Fibroblast of upper back skin (primary cell): ENCODE results near the gene ISOC1.

Experiments
- DNase-seq: peaks from one replicate; pipeline ENCODE4 v3.0.0-alpha.2; 2013

Gene ISOC1

DNA sequence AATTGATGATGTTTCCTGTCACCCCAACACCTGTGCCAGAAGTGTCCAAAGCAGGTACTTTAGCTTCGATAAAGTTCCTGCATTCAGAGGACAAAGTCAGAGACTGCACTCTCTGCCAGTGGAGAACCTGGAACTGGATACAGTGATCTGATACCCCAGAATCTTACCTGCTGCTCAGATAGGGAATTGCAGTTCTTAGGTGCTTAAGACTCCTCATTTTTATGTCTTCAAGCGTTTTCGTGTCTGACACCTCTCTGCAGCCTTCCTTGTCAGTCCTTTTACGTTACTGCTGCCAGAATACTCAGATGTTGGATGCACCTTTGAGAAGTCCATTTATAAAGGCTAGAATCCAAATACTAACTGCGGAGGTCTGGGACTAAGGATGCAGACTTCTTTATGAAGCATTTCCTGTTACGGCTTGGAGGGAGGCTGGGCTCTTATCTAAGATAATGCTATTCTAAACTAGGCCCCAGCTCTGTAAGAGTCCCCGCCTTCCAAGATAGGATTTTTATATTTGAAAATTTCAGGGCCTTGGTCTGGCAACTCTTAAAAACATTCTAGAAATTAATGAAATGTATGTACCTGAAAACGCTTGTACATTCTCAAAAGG, 1.9 kb downstream of the ISOC1 start:
- DNase-seq: no peak

GRCh38 chr5:129097498-129098296, 3.1 kb downstream of the ISOC1 start:
- DNase-seq: no peak

GRCh38 chr5:129098488-129099183, 4.1 kb downstream of the ISOC1 start:
- DNase-seq: no peak

DNA sequence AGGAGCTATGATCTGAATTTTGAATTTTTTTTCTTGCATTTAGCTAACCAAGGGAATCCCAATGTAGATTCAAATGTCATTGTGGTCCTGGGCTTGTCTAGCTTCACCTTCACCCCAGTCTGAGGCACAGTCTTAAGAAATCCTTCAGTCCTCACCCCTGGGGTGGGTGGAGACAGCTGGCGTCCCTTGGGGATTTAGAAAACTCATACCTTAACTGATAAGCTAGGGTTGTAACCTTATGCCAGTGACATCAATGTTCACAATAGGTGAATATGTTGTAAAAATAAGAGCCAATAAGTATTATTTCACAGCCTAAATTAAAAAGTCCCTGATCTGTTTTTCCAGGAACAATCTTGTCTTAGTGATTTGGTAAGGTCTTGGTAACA, 4.6 kb downstream of the ISOC1 start:
- DNase-seq: no peak

DNA sequence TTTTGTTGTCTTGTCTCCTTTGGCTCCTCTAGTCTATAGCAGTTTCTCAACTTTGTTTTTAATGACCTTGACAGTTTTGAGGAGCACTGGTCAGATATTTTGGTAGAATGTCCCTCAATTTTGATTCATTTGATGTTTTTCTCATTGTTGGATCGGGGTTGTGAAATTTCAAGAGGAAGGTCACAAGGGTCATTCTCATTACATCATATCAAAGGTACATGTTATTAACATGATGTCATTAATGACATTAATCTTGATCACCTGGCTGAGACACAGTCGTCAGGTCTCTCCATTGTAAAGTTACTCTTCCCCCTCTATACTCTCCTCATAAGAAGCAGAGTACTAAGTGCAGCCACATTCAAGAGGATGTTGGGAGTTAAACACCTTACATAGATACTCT, 7.2 kb downstream of the ISOC1 start:
- DNase-seq: no peak

DNA sequence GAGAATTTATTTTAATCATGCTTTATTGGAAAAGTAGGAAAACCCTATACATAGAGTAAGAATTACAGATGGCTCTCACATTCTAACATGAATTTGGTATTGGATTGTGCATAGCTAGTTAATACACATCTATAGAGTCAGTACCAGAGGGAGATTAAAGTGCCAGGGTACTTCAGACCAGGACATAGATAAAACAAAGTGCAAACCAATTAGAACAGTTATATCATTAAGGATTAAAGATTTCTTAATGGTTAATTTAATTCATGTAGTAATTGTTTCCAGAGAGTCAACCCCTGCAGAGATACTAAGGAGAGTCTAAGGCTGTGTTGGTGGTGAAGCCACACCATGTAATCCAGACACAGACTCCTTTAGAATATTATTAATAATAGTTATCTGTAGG, 8.8 kb downstream of the ISOC1 start:
- no peak for DNase-seq

DNA sequence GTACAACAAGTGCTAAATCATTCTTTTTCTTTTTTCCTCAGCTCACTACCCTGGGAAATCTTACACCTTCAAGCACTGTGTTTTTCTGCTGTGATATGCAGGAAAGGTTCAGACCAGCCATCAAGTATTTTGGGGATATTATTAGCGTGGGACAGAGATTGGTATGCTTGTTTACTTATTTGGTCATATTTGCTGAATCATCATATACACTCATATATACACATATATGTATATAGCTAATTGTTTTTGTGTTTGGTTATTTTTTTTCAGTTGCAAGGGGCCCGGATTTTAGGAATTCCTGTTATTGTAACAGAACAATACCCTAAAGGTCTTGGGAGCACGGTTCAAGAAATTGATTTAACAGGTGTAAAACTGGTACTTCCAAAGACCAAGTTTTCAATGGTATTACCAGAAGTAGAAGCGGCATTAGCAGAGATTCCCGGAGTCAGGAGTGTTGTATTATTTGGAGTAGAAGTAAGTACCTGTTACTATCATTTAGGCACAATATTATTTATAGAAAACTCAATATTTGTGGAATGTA, 10.4 kb downstream of the ISOC1 start:
- no peak for DNase-seq

GRCh38 chr5:129107637-129108036, 13.1 kb downstream of the ISOC1 start:
- DNase-seq: no peak

DNA sequence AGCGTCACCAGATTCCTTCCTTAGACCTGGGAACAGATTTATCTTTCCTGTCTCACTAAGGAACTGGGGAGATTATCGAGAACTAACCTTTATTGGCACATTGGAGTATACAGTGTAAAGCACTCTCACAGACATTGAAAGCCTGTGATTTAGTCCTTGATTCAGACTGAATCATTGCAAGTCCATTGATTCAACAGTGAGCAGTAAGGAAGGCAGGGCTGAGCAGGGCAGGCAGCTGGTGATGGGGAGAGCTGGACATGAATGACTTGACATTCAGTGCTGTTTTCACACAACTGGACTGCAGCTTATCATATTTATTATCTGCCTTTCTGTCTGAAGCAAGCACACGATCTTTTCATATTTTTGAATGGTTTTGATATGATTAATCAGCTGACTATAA, 16.2 kb downstream of the ISOC1 start:
- no peak for DNase-seq

DNA sequence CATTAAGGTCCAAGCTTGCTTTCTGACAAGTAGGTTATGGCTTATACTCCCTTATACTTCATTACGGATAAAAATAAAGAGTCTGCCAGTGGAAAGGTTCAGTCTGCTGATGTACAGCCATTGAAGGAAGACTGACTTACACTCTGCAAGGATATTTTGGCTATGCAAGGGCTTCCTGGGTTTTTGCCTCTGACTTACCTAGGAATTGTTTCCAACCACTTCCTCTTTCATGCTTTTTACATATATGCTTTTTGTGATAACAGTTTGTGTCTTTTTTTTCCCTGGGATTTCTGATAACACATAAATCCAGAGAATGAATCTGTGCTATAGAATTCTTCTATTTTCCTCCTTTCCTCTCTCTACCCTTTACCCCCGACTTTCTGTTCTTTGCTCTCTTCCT, 16.8 kb downstream of the ISOC1 start:
- DNase-seq: no peak

DNA sequence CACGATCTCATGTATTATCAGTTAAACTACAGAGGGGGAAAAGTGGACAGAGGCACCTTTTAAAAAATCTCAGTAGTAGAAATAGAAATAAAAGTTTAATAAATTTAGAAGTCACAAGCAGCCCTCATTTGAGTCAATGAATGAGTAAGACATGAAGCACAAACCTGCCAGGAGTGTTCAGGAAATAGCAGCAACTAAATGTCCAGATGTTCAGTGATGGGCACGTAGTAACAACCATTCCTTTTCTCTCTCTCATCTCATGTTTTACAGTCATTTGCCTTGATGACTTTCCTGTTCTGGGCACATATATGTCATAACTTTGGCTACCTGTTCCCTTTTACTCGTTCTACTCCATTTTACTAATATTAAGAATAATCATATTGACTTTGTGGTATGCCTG, 17.7 kb downstream of the ISOC1 start:
- DNase-seq: no peak

GRCh38 chr5:129113867-129114266, 19.3 kb downstream of the ISOC1 start:
- no peak for DNase-seq

- DNase-seq: no peak
Measured at GRCh38 chr5:129114539-129115193, 20.1 kb downstream of the ISOC1 start.

DNA sequence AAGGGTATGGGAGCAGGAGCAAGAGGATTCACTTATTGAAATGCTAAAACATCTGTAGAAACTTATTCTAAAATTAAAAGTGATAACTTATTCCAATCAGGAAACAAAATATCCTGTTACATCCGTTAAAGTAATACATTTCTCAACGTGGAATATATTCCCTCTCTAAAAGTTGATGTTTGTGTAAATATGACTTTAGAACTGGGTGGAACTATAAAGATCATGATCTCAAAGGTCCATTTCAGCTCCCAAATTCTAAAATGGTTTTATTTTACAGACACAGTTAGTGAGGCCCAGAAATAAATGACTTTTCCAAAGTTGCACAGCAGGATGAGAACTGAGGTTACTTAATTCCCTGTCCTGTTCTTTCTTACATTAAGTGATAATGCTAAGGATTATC, 21.1 kb downstream of the ISOC1 start:
- no peak for DNase-seq

GRCh38 chr5:129116797-129117196, 22.2 kb downstream of the ISOC1 start:
- no peak for DNase-seq

DNA sequence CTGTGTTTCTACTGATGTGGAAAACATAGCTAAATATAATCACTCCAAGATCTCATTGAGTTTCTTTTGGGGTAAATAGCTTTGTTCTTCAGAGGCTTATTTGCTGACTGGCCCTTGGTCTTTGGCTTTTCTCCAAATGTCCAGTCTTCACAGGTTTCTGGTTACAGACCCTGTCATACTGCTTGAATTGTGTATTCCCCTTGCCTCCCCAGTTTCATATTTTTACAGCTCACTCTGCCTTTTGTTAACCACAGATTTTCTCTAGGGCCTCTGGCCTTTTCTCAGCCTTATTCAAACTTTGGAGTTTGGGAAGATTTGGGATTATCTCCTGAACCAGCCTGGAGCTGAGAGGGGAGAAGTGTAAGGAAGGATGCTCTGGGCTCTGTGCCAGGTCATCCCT, 23.9 kb downstream of the ISOC1 start:
- no peak for DNase-seq

DNA sequence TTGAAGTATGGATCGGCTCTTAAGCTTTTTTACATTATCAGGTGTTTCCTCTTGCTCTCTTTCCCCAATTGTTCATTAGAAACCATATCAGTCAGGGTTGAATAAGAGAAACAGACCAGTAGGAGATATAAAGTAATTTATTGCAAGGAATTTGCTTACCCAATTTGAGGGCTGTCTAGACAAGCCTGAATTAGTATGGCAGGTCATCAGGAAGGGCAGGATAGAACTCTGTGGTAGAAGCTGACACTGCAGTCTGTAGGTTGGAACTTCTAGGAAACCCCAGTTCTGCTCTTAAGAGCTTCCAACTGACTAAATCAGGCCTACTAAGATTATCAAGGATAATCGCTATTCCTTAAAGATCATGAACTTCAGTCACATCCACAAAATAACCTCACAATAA, 24.3 kb downstream of the ISOC1 start:
- DNase-seq: no peak

- no peak for DNase-seq
Measured at GRCh38 chr5:129120158-129120581, 25.6 kb downstream of the ISOC1 start.

DNA sequence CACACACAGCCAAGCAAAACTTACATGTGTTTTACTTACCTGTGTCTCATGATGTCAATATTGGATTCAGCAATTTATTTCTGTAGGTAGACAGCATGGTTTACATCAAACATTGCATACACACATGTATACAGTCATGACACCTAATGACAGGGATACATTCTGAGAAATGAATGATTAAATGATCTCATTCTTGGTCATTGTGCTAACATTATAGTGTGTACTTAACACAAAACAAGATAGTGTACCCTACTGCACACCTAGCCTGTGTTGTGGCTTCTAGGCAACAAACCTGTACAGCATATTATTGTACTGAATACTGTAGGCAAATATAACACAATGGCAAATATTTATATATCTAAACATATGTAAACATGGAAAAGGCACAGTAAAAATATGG, 28.0 kb downstream of the ISOC1 start:
- DNase-seq: no peak

DNA sequence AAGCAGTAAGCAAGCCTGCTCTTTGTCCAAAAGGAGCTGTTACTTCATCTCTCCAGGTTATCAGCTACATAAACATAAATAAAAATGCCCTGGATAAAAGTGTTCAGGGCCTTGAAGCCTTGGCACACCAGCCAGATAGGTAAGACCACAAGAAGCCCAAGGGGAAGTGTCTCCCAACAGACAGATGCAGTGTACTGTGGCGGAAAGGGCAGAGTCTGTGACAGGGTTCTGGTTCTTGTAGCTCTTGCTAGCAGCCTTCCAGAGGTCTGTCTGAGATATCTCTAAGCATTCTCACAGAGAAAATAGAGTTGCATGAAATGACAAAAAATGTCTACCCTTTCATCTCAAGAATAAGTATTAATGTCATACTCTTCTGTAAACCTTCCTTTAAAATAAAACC, 30.1 kb downstream of the ISOC1 start:
- no peak for DNase-seq

DNA sequence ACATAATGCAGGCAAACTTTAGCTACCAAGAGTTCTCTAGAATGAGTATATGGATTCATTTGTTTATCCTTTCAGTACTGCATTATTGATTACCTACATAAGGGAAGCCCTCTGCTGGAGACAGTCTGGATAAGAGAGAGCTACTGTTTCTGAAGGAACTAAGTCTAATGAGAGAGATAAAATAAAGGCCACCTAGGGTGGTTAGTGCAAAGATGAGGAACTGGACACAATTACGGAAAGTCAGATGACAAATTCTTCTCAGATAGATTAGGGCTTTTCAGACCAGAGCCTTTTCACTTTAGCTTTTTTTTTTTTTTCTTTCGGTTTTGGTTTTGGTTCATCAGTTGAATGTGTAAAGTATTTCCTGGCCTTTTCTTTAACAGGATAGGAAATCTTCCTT, 31.3 kb downstream of the ISOC1 start:
- DNase-seq: no peak

- DNase-seq: no peak
Measured at GRCh38 chr5:129133553-129133952, 39.0 kb downstream of the ISOC1 start.

DNA sequence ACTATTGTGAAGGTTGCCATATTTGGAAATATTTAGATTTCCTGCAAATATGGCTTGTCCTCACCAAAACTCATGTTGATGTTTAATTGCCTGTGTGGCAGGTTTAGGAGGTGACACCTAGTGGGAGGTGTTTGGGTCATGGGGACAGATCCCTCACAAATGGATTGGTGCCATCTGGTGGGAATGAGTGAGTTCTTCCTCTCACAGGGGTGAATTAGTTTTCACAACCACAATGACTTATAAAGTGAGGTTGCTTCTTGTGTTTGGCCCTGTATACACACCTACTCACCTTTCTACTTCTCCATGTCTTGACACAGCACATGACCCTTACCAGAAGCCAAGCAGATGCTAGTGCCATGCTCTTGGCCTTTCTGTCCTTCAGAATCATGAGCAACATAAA, 41.1 kb downstream of the ISOC1 start:
- no peak for DNase-seq
